ENCODE measurements around the gene SBNO2.

GRCh38 chr19:1216756-1217155 is 42.7 kb upstream of the SBNO2 start:
- TF ChIP-seq, protein P1, sequence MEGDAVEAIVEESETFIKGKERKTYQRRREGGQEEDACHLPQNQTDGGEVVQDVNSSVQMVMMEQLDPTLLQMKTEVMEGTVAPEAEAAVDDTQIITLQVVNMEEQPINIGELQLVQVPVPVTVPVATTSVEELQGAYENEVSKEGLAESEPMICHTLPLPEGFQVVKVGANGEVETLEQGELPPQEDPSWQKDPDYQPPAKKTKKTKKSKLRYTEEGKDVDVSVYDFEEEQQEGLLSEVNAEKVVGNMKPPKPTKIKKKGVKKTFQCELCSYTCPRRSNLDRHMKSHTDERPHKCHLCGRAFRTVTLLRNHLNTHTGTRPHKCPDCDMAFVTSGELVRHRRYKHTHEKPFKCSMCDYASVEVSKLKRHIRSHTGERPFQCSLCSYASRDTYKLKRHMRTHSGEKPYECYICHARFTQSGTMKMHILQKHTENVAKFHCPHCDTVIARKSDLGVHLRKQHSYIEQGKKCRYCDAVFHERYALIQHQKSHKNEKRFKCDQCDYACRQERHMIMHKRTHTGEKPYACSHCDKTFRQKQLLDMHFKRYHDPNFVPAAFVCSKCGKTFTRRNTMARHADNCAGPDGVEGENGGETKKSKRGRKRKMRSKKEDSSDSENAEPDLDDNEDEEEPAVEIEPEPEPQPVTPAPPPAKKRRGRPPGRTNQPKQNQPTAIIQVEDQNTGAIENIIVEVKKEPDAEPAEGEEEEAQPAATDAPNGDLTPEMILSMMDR (IDR thresholded peaks at IDR 0.05; ENCODE audit: low read length): no peak
- TF ChIP-seq EZH2 (IDR thresholded peaks at IDR 0.05; ENCODE audit: borderline replicate concordance, low read length): no peak
